Endothelial cell of umbilical vein (primary cell): ENCODE results near the gene GAS2L3. TPM values are rescaled to one million over a fixed set of nuclear protein-coding genes. Genes with fewer than 3 reads are reported as not detected.

ENCODE experiments used
- BruUV-seq: library from RNA; stranded (reverse); fragments of 400-500 nt; replicated peaks from 2 replicates; lab custom pipeline; 2021; lab: Mats Ljungman, UMichigan
- CTCF ChIA-PET: fragments of 300-600, 350-600 bp; sonication (Branson Sonifier 250); formaldehyde crosslinking; loops from one replicate; lab custom pipeline; 2021; ENCODE audit warnings: antibody characterized with exemption, inconsistent platforms; lab: Charles Lee
- POLR2A ChIA-PET: fragments of 300-600, 350-600 bp; sonication (Branson Sonifier 250); formaldehyde crosslinking; loops from one replicate; lab custom pipeline; 2021; ENCODE audit warnings: antibody characterized with exemption, inconsistent platforms; lab: Charles Lee
- DNase-seq: peaks from one replicate; pipeline ENCODE4 v3.0.0-alpha.2; 2011; ENCODE audit warnings: low read depth, low spot score
- FAIRE-seq: peaks from 2 replicates; lab custom pipeline; 2011; peaks lifted over from hg19 to GRCh38; lab: Jason Lieb, UNC
- H2AFZ ChIP-seq: 2 replicates; pipeline ENCODE4 v1.6.0; 2012; ENCODE audit warnings: low read depth, low read length, control low read depth, inconsistent platforms
- H3K27ac ChIP-seq: 2 replicates; pipeline ENCODE4 v1.5.1; 2011; ENCODE audit warnings: low read depth, mild to moderate bottlenecking, control low read depth, low read length, moderate library complexity; ENCODE audit not compliant: insufficient read depth
- H3K27me3 ChIP-seq, 2 experiments: 2 replicates each; pipeline versions ENCODE4 v1.6.0 to v1.6.1; 2011; ENCODE audit warnings: low read length in 2 of 2, mixed read lengths in 1 of 2; ENCODE audit not compliant: control insufficient read depth in 2 of 2, insufficient read depth in 2 of 2
- H3K36me3 ChIP-seq, 2 experiments: 2 replicates in 1 of 2; 3 replicates in 1 of 2; pipeline ENCODE4 v1.5.1; 2011; ENCODE audit warnings: low read length in 2 of 2, mild to moderate bottlenecking in 1 of 2, moderate library complexity in 1 of 2; ENCODE audit not compliant: control insufficient read depth in 2 of 2, insufficient read depth in 2 of 2; ENCODE audit errors: extremely low read depth in 1 of 2
- H3K4me1 ChIP-seq: 3 replicates; pipeline ENCODE4 v1.5.1; 2011; ENCODE audit warnings: mild to moderate bottlenecking, low read length; ENCODE audit not compliant: control insufficient read depth, insufficient read depth; ENCODE audit errors: extremely low read depth
- H3K4me2 ChIP-seq: 2 replicates; pipeline ENCODE4 v1.6.1; 2011; ENCODE audit warnings: low read length, control low read depth, mixed read lengths; ENCODE audit not compliant: insufficient read depth
- H3K4me3 ChIP-seq, 3 experiments: fragments of 200-600 bp in 1 of 3; sonication (generic), shearing (Covaris generic) in 1 of 3; replicated peaks in 1 of 3; 2 replicates each; pipeline ENCODE4 v1.5.1; 2011 to 2016; ENCODE audit warnings: control low read depth in 3 of 3, low read length in 3 of 3, mild to moderate bottlenecking in 2 of 3, inconsistent platforms in 1 of 3, low read depth in 1 of 3, moderate library complexity in 1 of 3; ENCODE audit not compliant: insufficient read depth in 1 of 3
- H3K79me2 ChIP-seq: 2 replicates; pipeline ENCODE4 v1.6.0; 2012; ENCODE audit warnings: low read length, inconsistent platforms; ENCODE audit not compliant: control insufficient read depth, insufficient read depth
- H3K9ac ChIP-seq: replicated peaks from 2 replicates; pipeline ENCODE3; 2011; ENCODE audit warnings: low read length, control low read depth; ENCODE audit not compliant: insufficient read depth; ENCODE audit errors: extremely low read depth
- H3K9me1 ChIP-seq: replicated peaks from 3 replicates; pipeline ENCODE4 v1.6.0; 2011; ENCODE audit warnings: mild to moderate bottlenecking, low read length; ENCODE audit not compliant: control insufficient read depth, insufficient read depth; ENCODE audit errors: extremely low read depth
- H3K9me3 ChIP-seq: replicated peaks from 2 replicates; pipeline ENCODE4 v1.5.1; 2012; ENCODE audit warnings: low read length, inconsistent platforms; ENCODE audit not compliant: control insufficient read depth, insufficient read depth
- H4K20me1 ChIP-seq: replicated peaks from 2 replicates; pipeline ENCODE3; 2011; ENCODE audit warnings: mild to moderate bottlenecking, low read length; ENCODE audit not compliant: control insufficient read depth, insufficient read depth; ENCODE audit errors: extremely low read depth
- CTCF ChIP-seq, 2 donors: IDR thresholded peaks; 1 replicate in 1 of 2; 2 replicates in 1 of 2; pipeline ENCODE4 v1.5.1; 2011; ENCODE audit warnings: low read length in 2 of 2, mild to moderate bottlenecking in 2 of 2, moderate library complexity in 2 of 2, control low read depth in 1 of 2, inconsistent platforms in 1 of 2, low read depth in 1 of 2; ENCODE audit not compliant: insufficient read depth in 1 of 2; ENCODE audit errors: extremely low read depth in 1 of 2
- EZH2 ChIP-seq: IDR thresholded peaks from 2 replicates; pipeline ENCODE4 v1.6.1; 2012; ENCODE audit warnings: borderline replicate concordance, low read depth, mild to moderate bottlenecking, moderate library complexity, low read length, inconsistent platforms; ENCODE audit not compliant: severe bottlenecking
- FOS ChIP-seq: IDR thresholded peaks from 2 replicates; pipeline ENCODE4 v1.6.1; 2011; ENCODE audit warnings: mild to moderate bottlenecking, low read length, moderate library complexity, borderline replicate concordance; ENCODE audit not compliant: insufficient read depth
- GATA2 ChIP-seq: IDR thresholded peaks from 2 replicates; pipeline ENCODE4 v1.7.0; 2011; ENCODE audit warnings: low read depth, mild to moderate bottlenecking, moderate library complexity, mixed read lengths, low read length; ENCODE audit not compliant: insufficient read length, insufficient read depth
- JUN ChIP-seq: IDR thresholded peaks from 2 replicates; pipeline ENCODE4 v1.6.1; 2011; ENCODE audit warnings: borderline replicate concordance, low read depth; ENCODE audit not compliant: insufficient read length, insufficient read depth
- MAX ChIP-seq: IDR thresholded peaks from 2 replicates; pipeline ENCODE4 v1.6.1; 2011; ENCODE audit not compliant: insufficient read depth, insufficient read length
- MYC ChIP-seq: IDR thresholded peaks from one replicate; pipeline ENCODE4 v1.6.1; 2011; ENCODE audit warnings: mild to moderate bottlenecking, low read depth, low read length
- POLR2A ChIP-seq: IDR thresholded peaks from 2 replicates; pipeline ENCODE4 v1.6.1; 2012; ENCODE audit warnings: low read depth, mild to moderate bottlenecking, control low read depth, low read length
- POLR2AphosphoS5 ChIP-seq: IDR thresholded peaks from 2 replicates; pipeline ENCODE4 v1.6.1; 2012; ENCODE audit warnings: low read depth, mild to moderate bottlenecking, control low read depth, low read length, moderate library complexity; ENCODE audit not compliant: insufficient read depth
- dilution Hi-C: fragments of 300-500 bp; cut with MboI; formaldehyde crosslinking; loops from one replicate; pipeline ENCODE4 v1.15.0; 2019; ENCODE audit warnings: low sequenced_read_pairs; ENCODE audit not compliant: extremely low pct_ligation_motif_present
- intact Hi-C: fragments of 100-400 bp; cut with micrococcal nuclease; formaldehyde crosslinking; loops from one replicate; pipeline ENCODE4 v1.10.0; 2022
- polyA plus RNA-seq, 4 experiments: library from polyadenylated mRNA; depleted of rRNA in 3 of 4; stranded (reverse) in 3 of 4; unstranded in 1 of 4; fragments of >200 nt; gene quantifications; 2 replicates each; pipeline versions ENCODE4 v1.2.1 to v1.2.3, GENCODE V29; 2011 to 2012; ENCODE audit warnings: missing spikeins in 1 of 4
- total RNA-seq: library from RNA; stranded (reverse); gene quantifications from 2 replicates; pipeline ENCODE4 v1.2.3, GENCODE V29; 2021

The GAS2L3 gene
- total and polyA plus RNA-seq, 2 donors (not counting 3 experiments of a cell fraction or from before 2014, with no cell fraction given), result 6.5 to 47.1 TPM

DNA sequence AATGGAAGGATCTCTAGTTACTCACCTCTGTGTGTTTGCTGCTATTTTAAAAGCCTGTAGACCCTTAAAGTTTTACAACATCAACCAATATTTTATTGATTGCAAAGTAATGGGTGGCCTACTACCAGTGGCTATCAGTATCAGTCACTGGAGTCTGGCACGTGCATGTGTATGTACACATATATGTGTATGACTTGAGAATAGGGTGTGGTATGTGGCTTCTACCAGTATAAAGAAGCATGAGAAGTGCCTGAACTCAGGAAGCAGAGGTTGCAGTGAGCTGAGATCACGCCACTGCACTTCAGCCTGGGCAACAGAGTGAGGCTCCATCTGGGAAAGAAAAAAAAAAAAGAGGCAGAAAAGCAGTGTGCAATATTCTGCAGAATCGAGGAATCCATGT lies 45.5 kb upstream of the GAS2L3 start:
- Histone ChIP-seq H3K27ac (no peak overlapping the region), H3K9me3 (no peaks in the 10 kb centered on the region), H3K36me3 (no peaks in the 10 kb centered on the region), H4K20me1 (no peaks in the 10 kb centered on the region), H2AFZ (no peak overlapping the region), H3K4me1 (no peaks in the 10 kb centered on the region), H3K79me2 (no peaks in the 10 kb centered on the region), H3K4me3 (no peak overlapping the region), H3K9me1 (no peaks in the 10 kb centered on the region), H3K4me2 (no peak overlapping the region), H3K27me3 (no peaks in the 10 kb centered on the region), H3K9ac (no peak overlapping the region)
- dilution Hi-C loops, result no loop called here
- ChIA-PET CTCF (interaction anchor here (1.0 to 1.3 kb wide), 2 partner anchors 13 to 94 kb away, joined by 3 to 4 read pairs; no protein-coding TSS in a partner anchor), POLR2A (no interaction called here)
- FAIRE-seq, result no peak
- intact Hi-C loops, result no loop called here
- DNase-seq, result no peak
- TF ChIP-seq JUN, result no peak
- TF ChIP-seq MYC, result no peak
- TF ChIP-seq GATA2, result no peak
- TF ChIP-seq FOS, result no peak
- no peak for TF ChIP-seq POLR2A
- no peak for TF ChIP-seq EZH2
- TF ChIP-seq CTCF (IDR thresholded peaks at IDR 0.05; ENCODE audit: extremely low read depth in 1 of 2, insufficient read depth in 1 of 2, low read depth in 1 of 2, low read length in 2 of 2), result no peak
- TF ChIP-seq MAX, result no peak
- no peak for TF ChIP-seq POLR2AphosphoS5
- no TSS peak for BruUV-seq
